ENCODE results near the gene PPBP.
A peak's percentile ranks its signal among the peaks of the same experiment; 100 is the strongest.

Gene PPBP, protein sequence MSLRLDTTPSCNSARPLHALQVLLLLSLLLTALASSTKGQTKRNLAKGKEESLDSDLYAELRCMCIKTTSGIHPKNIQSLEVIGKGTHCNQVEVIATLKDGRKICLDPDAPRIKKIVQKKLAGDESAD

GRCh38 chr4:73988061-73988460 lies at the start of gene PPBP:
TSS of gene PPBP (minus strand) at chr4:73988190. CDS start at chr4:73988103, 87 bp downstream.
- Histone ChIP-seq H3K4me3 (ENCODE audit: low read length) (no peak within 1 kb of the TSS), H3K27me3 (ENCODE audit: control insufficient read depth, insufficient read depth, low read length) (no peaks in the 10 kb centered on the region), H3K9ac (ENCODE audit: low read length) (no peak within 1 kb of the TSS), H3K9me3 (ENCODE audit: control insufficient read depth, low read length) (no peaks in the 10 kb centered on the region), H3K4me1 (ENCODE audit: control insufficient read depth, insufficient read depth, low read length) (no peaks in the 10 kb centered on the region), H3K36me3 (ENCODE audit: control insufficient read depth, insufficient read depth, low read length) (no peaks in the 10 kb centered on the region)

DNA sequence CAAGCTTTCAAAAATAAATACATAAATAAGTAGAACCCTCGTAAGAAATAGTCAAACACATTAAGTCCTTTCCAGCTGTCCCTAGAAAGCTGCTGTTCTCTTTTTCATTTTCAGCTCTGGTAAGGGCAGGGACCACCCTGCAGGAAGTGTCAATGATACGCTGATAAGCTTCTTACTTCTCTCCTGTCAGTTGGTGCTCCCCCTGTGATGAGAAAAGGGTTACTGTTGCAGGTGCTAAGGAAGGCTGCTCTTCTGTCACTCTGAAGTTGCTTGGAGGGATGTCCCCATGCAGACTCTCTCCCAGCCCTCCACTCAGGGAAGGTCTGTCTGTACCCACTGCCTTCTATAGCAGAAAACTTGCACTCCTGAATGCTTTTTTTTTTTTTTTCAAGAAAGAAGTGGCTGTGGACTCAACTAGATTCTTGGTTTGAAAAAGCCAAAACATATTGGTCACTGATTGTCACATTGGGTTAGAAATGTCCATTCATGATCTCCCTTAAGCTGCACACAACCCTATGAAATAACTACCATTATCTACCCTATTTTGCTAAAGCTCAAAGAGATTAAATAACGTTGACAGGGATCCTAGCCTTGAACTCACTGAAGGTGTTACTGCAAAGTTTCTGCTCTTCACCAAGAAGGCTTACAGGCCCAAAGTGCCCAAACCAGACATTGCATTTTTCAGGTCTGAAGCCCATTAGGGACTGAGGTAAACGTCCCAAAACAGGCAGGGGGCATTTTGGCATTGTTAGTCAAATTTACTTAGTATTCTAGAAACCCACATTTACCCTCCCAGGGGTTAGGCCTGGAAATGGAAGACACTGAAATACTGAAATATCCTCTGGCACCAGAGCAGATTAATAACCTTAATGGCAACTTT lies 49.3 kb upstream of the PPBP start:
- Histone ChIP-seq H3K27me3 (ENCODE audit: control insufficient read depth, insufficient read depth, low read length) (no peaks in the 10 kb centered on the region), H3K4me3 (ENCODE audit: low read length) (peak overlapping the region; percentile 91), H3K9me3 (ENCODE audit: control insufficient read depth, low read length) (no peaks in the 10 kb centered on the region), H3K4me1 (ENCODE audit: control insufficient read depth, insufficient read depth, low read length) (peaks cover 9% of the 10 kb centered on the region), H3K9ac (ENCODE audit: low read length) (peak overlapping the region; percentile 77), H3K36me3 (ENCODE audit: control insufficient read depth, insufficient read depth, low read length) (no peaks in the 10 kb centered on the region)

DNA sequence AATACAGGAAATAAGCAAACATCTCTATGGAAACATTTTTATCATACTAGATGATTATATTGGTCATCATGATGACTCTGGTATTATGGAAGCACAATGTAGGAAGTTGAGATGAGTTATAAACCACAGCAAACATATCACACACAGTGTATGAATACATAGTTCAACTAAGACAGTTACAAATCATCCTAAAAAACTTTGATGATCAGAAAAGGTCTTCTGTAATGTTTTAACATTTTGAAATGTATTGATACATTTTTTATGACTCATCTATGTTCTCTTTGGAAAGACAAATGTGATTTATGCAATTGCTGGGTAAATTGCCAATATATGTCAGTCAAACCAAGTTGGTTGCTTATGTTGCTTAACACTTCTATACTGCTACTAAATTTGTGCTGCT lies 45.7 kb upstream of the PPBP start:
- H3K36me3 ChIP-seq (ENCODE audit: control insufficient read depth, insufficient read depth, low read length), result no peaks in the 10 kb centered on the region
- no peaks in the 10 kb centered on the region for H3K9me3 ChIP-seq (ENCODE audit: control insufficient read depth, low read length)
- H3K9ac ChIP-seq (ENCODE audit: low read length), result no peak overlapping the region
- peaks cover 5% of the 10 kb centered on the region for H3K4me1 ChIP-seq (ENCODE audit: control insufficient read depth, insufficient read depth, low read length)
- H3K27me3 ChIP-seq (ENCODE audit: control insufficient read depth, insufficient read depth, low read length), result no peaks in the 10 kb centered on the region
- H3K4me3 ChIP-seq (ENCODE audit: low read length), result no peak overlapping the region

GRCh38 chr4:74032064-74032463 lies 44.1 kb upstream of the PPBP start:
- Histone ChIP-seq H3K36me3 (ENCODE audit: control insufficient read depth, insufficient read depth, low read length) (no peaks in the 10 kb centered on the region), H3K4me3 (ENCODE audit: low read length) (no peak overlapping the region), H3K4me1 (ENCODE audit: control insufficient read depth, insufficient read depth, low read length) (peaks cover under 1% of the 10 kb centered on the region), H3K9ac (ENCODE audit: low read length) (no peak overlapping the region), H3K27me3 (ENCODE audit: control insufficient read depth, insufficient read depth, low read length) (no peaks in the 10 kb centered on the region), H3K9me3 (ENCODE audit: control insufficient read depth, low read length) (no peaks in the 10 kb centered on the region)

- Histone ChIP-seq H3K4me1 (ENCODE audit: control insufficient read depth, insufficient read depth, low read length) (no peaks in the 10 kb centered on the region), H3K36me3 (ENCODE audit: control insufficient read depth, insufficient read depth, low read length) (no peaks in the 10 kb centered on the region), H3K27me3 (ENCODE audit: control insufficient read depth, insufficient read depth, low read length) (no peaks in the 10 kb centered on the region), H3K9me3 (ENCODE audit: control insufficient read depth, low read length) (no peaks in the 10 kb centered on the region), H3K9ac (ENCODE audit: low read length) (no peak overlapping the region), H3K4me3 (ENCODE audit: low read length) (no peak overlapping the region)
Observed at GRCh38 chr4:74031576-74031975, 43.6 kb upstream of the PPBP start.

DNA sequence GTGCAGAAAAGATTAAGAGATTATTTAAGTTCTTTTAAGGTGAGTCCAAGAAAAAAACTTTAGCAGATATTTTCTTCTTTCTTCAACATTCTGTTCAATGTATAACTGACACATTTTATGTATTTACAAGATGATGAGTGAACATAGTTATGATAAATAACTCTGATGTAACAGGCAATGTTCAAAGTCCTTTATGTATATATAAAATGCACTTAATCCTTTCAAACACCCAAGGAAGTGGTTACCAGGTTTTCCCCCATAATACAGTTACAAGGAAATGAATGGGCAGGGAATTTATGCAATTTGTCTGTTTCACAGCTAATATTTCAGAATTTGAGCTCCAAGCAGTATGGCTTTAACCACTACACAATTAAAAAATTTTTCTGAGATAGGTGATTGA lies 42.3 kb upstream of the PPBP start:
- Histone ChIP-seq H3K9ac (ENCODE audit: low read length) (no peak overlapping the region), H3K27me3 (ENCODE audit: control insufficient read depth, insufficient read depth, low read length) (no peaks in the 10 kb centered on the region), H3K4me3 (ENCODE audit: low read length) (no peak overlapping the region), H3K4me1 (ENCODE audit: control insufficient read depth, insufficient read depth, low read length) (no peaks in the 10 kb centered on the region), H3K36me3 (ENCODE audit: control insufficient read depth, insufficient read depth, low read length) (no peaks in the 10 kb centered on the region), H3K9me3 (ENCODE audit: control insufficient read depth, low read length) (no peaks in the 10 kb centered on the region)

DNA sequence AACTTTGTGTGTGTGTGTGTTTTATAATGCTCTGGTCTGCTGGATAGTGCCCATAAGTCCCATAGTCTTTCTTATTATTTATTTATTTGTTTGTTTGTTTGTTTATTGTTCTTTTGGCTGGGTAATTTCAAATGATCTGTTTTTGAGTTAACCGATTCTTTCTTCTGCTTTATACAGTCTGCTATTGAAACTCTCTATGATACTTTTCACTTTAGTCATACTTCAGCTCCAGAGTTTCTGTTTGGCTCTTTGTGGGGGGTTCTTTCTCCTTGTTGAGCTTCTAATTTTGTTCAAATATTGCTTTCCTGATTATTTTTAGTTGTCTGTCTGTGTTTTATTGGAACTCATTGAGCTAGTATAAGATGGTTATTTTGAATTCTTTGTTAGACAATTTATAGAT lies 40.5 kb upstream of the PPBP start:
- Histone ChIP-seq H3K27me3 (ENCODE audit: control insufficient read depth, insufficient read depth, low read length) (no peaks in the 10 kb centered on the region), H3K36me3 (ENCODE audit: control insufficient read depth, insufficient read depth, low read length) (no peaks in the 10 kb centered on the region), H3K4me3 (ENCODE audit: low read length) (no peak overlapping the region), H3K9ac (ENCODE audit: low read length) (no peak overlapping the region), H3K9me3 (ENCODE audit: control insufficient read depth, low read length) (no peaks in the 10 kb centered on the region), H3K4me1 (ENCODE audit: control insufficient read depth, insufficient read depth, low read length) (no peaks in the 10 kb centered on the region)

DNA sequence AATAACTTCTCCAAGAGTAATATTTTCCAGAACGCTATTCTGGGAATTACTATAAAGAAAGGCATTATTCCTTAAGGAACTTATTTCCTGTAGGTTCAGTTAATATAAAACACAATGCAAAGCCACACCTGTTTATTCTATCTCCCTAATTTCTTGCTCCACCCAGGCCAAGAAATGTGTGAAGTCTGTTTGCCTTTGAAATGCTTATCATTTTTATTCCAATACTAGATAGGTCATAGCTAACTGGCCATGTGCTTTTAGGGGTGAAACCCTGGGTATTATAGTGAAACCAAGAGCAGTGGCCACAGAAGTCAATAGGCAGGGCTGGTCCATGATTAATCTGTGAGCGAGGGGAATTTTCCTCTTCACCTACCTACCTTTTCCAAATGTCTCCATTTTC lies 35.7 kb upstream of the PPBP start:
- Histone ChIP-seq H3K27me3 (ENCODE audit: control insufficient read depth, insufficient read depth, low read length) (no peaks in the 10 kb centered on the region), H3K36me3 (ENCODE audit: control insufficient read depth, insufficient read depth, low read length) (no peaks in the 10 kb centered on the region), H3K9ac (ENCODE audit: low read length) (no peak overlapping the region), H3K4me1 (ENCODE audit: control insufficient read depth, insufficient read depth, low read length) (peaks cover 8% of the 10 kb centered on the region), H3K9me3 (ENCODE audit: control insufficient read depth, low read length) (no peaks in the 10 kb centered on the region), H3K4me3 (ENCODE audit: low read length) (no peak overlapping the region)

- no peaks in the 10 kb centered on the region for H3K27me3 ChIP-seq (ENCODE audit: control insufficient read depth, insufficient read depth, low read length)
- no peak overlapping the region for H3K9ac ChIP-seq (ENCODE audit: low read length)
- H3K4me1 ChIP-seq (ENCODE audit: control insufficient read depth, insufficient read depth, low read length), result peaks cover 10% of the 10 kb centered on the region
- no peaks in the 10 kb centered on the region for H3K9me3 ChIP-seq (ENCODE audit: control insufficient read depth, low read length)
- H3K36me3 ChIP-seq (ENCODE audit: control insufficient read depth, insufficient read depth, low read length), result no peaks in the 10 kb centered on the region
- no peak overlapping the region for H3K4me3 ChIP-seq (ENCODE audit: low read length)
Observed at GRCh38 chr4:74021601-74022000, 33.6 kb upstream of the PPBP start.

GRCh38 chr4:74018771-74019170 lies 30.8 kb upstream of the PPBP start:
- H3K27me3 ChIP-seq (ENCODE audit: control insufficient read depth, insufficient read depth, low read length), result no peaks in the 10 kb centered on the region
- no peak overlapping the region for H3K4me3 ChIP-seq (ENCODE audit: low read length)
- H3K9ac ChIP-seq (ENCODE audit: low read length), result no peak overlapping the region
- peaks cover 20% of the 10 kb centered on the region for H3K4me1 ChIP-seq (ENCODE audit: control insufficient read depth, insufficient read depth, low read length)
- no peaks in the 10 kb centered on the region for H3K36me3 ChIP-seq (ENCODE audit: control insufficient read depth, insufficient read depth, low read length)
- no peaks in the 10 kb centered on the region for H3K9me3 ChIP-seq (ENCODE audit: control insufficient read depth, low read length)

- Histone ChIP-seq H3K4me1 (ENCODE audit: control insufficient read depth, insufficient read depth, low read length) (peaks cover 17% of the 10 kb centered on the region), H3K9ac (ENCODE audit: low read length) (no peak overlapping the region), H3K36me3 (ENCODE audit: control insufficient read depth, insufficient read depth, low read length) (no peaks in the 10 kb centered on the region), H3K9me3 (ENCODE audit: control insufficient read depth, low read length) (no peaks in the 10 kb centered on the region), H3K27me3 (ENCODE audit: control insufficient read depth, insufficient read depth, low read length) (no peaks in the 10 kb centered on the region), H3K4me3 (ENCODE audit: low read length) (no peak overlapping the region)
Observed at GRCh38 chr4:74018116-74018515, 30.1 kb upstream of the PPBP start.

GRCh38 chr4:74016068-74016467 lies 28.1 kb upstream of the PPBP start:
- Histone ChIP-seq H3K4me1 (ENCODE audit: control insufficient read depth, insufficient read depth, low read length) (peaks cover 14% of the 10 kb centered on the region), H3K9me3 (ENCODE audit: control insufficient read depth, low read length) (no peaks in the 10 kb centered on the region), H3K36me3 (ENCODE audit: control insufficient read depth, insufficient read depth, low read length) (no peaks in the 10 kb centered on the region), H3K27me3 (ENCODE audit: control insufficient read depth, insufficient read depth, low read length) (no peaks in the 10 kb centered on the region), H3K4me3 (ENCODE audit: low read length) (no peak overlapping the region), H3K9ac (ENCODE audit: low read length) (no peak overlapping the region)

Measured in mucosa of stomach (tissue), 1 donor.